GM10266 (cell line): ENCODE measurements around the gene KPNB1.
"Not testable (repeated sequence)": the region's sequence is repeated elsewhere in the genome, so short reads cannot be mapped to it uniquely, and the experiment has no call there.

Experiments
- DNase-seq: peaks from one replicate; pipeline ENCODE4 v3.0.0; 2012; ENCODE audit errors: extremely low spot score
- TF ChIP-seq, protein P1 (sequence below): IDR thresholded peaks from 2 replicates; pipeline ENCODE4 v1.5.1; 2012; ENCODE audit warnings: mild to moderate bottlenecking, low read depth; ENCODE audit not compliant: control insufficient read depth, insufficient read depth; ENCODE audit errors: missing control alignments

The KPNB1 gene

DNA sequence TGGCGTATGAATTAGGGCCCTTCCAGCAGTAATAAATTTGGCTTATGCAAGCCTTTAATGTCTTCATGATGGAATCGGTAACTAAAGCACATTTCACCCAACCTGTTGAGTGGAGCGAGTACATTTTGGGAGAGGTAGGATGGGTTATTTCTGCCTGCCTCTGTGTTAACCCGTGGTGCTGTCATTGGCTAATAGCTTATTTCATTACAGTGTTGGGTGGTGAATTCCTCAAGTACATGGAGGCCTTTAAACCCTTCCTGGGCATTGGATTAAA lies 26.4 kb downstream of the KPNB1 start:
- TF ChIP-seq, protein P1, sequence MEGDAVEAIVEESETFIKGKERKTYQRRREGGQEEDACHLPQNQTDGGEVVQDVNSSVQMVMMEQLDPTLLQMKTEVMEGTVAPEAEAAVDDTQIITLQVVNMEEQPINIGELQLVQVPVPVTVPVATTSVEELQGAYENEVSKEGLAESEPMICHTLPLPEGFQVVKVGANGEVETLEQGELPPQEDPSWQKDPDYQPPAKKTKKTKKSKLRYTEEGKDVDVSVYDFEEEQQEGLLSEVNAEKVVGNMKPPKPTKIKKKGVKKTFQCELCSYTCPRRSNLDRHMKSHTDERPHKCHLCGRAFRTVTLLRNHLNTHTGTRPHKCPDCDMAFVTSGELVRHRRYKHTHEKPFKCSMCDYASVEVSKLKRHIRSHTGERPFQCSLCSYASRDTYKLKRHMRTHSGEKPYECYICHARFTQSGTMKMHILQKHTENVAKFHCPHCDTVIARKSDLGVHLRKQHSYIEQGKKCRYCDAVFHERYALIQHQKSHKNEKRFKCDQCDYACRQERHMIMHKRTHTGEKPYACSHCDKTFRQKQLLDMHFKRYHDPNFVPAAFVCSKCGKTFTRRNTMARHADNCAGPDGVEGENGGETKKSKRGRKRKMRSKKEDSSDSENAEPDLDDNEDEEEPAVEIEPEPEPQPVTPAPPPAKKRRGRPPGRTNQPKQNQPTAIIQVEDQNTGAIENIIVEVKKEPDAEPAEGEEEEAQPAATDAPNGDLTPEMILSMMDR = no peak
- DNase-seq = no peak

DNA sequence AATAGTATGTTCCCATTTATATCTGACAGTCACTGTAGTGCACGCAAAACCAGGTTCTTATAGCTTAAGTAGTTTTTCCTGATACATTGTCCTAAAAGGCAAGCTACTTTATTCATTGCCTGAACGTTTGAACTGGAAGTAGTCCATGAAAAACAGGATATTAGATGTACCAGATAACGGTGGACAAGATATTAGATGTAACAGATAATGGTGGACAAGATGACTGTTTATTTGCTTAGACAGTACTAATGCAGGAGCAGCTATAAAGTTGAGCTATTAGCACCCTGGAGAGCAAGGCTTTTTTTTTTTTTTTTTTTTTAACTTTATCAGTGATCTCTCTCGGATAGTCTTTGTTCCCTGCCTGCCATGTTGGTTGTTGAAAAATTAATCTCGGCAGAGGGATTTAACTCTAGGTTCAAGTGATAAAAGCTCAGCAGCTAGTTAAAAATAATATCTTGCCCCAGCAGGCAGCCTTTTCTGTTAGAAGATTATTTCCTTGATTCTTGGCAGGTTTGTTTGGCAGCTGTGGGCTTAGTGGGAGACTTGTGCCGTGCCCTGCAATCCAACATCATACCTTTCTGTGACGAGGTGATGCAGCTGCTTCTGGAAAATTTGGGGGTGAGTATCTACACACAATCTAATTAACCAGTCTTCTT lies 26.9 kb downstream of the KPNB1 start:
- DNase-seq = no peak
- TF ChIP-seq, protein P1 = no peak

DNA sequence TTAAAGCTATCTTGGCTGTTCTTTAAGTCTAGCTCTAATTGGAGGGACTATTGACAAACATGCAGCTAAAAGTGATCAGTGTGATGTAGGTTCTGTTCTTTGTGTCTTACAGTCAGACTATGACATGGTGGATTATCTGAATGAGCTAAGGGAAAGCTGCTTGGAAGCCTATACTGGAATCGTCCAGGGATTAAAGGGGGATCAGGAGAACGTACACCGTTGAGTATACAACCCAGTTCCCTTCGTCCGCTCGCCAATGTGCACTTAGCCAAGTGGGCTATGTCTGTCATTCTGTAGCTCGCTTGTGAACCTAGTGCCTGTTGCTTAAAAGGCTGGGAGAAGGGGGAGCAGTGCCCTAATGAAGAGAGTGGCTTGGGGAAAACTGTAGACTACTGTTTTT lies 28.5 kb downstream of the KPNB1 start:
- TF ChIP-seq, protein P1 = no peak
- no peak for DNase-seq

DNA sequence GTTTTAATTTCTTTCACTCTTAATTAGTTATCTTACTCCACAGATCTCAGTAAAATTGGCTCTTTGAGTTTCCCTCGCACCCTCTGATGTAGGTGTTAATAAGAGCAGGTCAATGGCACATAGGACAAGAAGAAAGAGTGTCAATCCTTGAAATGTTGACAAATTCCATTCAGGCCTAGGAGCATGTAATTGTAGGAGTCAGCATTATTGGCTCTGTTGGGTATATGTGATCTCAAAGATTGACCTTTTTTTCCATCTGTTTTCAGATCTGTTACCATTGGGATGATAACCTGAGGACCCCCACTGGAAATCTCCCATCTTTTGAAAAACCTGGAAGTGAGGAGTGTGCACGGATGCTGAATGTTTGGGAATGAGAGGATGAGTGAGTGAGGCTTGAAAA lies 32.4 kb downstream of the KPNB1 start:
- TF ChIP-seq, protein P1 = no peak
- DNase-seq = no peak

DNA sequence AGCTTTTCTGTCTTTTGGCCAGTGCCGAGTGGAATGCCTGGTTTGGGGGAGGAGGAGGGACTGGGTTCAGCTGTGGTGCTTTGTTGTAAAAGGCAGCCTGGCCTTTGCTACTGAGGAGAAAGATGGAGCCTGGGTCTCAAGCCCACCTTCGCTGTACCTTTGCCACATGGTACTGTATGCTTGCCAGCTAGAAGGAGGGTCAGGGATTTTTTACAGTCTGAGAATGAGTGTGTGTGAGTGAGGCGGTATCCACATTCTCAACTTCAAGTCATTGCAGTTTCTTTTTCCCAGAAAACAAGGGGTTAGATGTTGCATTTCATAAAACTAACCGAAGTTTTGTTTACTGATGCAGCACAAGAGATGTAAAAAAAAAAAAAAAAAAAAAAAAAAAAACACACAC lies 33.0 kb downstream of the KPNB1 start:
- not testable (repeated sequence) for DNase-seq

DNA sequence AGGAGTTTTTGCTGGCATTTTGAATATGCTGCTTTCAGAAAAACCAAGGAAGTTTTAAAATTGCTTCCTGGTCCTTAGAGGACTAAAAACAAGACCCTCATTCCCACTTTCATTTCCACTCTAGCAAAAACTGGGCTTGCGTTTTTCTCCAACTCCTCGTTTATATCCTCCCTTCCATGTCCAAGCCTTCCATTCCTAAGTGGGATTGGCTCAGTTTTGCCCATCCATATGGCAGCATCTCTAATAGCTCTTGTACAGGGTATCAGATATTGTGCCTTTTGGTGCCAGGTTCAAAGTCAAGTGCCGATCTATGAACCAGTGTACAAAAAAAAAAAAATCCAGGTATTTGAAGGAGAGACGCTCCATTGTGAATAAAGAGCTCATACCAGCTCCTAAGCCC lies 34.3 kb downstream of the KPNB1 start:
- no peak for DNase-seq
- TF ChIP-seq, protein P1 = no peak

DNA sequence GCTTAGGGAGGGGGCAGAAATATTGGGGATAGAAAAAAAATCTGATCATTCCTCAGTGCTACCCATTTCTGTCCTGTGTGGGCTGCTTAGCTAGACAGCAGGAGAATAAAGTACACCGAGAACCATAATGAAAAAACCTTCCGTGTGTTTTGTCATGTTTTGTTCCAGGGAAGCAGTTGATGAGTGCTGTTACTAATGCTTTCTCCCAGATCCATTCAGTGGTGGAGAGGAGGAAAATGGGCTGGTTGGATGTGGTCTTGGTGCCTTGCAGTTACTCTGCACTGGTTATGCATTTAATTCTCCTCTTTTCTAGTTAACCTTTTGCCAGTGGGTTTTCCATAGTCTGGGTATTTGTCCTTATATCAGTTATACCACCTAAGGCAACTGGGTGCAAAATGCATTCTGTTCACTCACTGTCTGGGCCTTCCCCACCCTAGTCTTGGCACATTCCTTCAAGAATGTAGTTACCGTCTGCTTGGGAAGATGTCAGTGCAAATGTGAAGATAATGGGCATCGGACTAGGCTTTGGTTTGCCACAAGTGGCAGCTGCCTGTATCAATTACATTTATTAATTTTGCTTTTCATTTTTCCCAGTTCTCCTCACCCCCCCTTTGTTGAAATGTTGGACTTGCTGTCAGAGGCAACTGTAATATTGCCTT lies 34.9 kb downstream of the KPNB1 start:
- no peak for DNase-seq
- TF ChIP-seq, protein P1 = no peak

DNA sequence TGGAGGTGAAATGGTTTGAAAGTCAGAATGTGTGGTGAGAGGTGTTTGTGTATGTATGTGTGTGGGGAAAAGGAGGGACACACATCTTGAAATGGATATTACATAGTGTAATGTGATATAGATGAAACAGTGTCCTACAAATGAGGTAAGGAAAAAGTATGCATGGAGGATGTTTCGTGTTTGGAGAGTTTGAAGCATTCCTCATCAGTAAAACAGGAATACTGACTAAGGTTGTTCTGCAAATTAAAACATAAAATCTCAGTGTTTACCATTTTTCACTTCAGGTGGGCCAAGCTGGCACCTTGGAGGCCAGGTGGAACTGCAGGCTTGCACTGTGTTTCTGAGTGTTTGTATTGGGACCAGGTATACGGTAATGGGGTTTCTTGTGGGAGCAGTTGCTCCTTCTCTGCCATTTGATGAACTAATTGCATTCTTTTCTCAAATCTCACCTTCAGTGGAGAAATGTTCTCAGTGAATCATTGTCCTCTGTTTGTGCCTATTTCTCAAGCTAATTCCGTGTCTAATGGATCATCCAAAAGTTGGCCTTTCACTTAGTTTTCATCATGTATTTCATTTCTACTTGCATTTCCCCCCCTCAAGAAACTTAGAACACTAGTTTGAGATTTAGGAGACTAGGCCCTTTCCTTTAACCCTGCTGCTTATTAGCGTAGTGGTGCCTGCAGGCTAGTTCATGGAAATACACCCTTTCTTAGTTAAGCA lies 36.0 kb downstream of the KPNB1 start:
- TF ChIP-seq, protein P1 = no peak
- DNase-seq = no peak
